ENCODE data around the gene TMEM87B.
A peak's percentile ranks its signal among the peaks of the same experiment; 100 is the strongest.

The TMEM87B gene

DNA sequence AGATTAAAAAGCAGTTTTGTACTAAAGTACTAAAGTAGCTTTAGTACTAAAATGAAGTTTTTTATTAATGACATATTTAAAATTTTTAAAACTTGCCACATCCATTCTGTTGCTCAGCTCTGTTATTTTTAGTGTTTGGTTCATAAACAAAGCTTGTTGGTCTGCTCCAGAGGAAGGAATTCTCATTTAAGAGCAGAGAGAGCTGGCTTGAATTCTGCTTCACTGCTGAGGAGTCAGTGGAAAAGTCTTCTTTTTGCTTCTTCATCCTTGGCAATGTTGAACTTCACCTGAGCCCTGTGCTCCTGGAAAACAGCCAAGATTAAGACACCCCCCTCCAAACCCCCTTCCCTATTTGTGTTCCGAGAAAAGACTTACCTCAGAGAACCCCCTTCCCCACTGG is 40.6 kb downstream of the TMEM87B start:
- no peak overlapping the region for H3K23ac ChIP-seq (ENCODE audit: low read length in 2 of 2)

DNA sequence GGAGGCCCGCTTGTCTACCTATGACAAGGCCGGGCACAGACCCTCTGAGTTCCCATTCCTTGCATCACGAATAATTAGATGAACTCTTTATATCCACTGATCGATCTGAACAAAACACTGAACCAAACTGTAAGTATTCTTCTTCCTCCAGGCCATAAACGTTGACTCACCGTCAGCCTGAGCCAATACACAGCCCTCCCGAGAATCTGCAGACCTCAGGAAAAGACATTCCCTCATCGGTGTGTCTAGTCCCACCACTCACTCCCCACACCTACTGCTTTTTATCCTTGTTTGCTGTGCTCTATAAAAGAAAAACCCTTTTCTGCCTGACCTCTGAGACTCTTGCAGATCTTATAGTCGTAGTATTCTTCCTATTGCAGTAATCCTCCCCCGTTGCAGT is 41.0 kb downstream of the TMEM87B start:
- H3K23ac ChIP-seq (ENCODE audit: low read length in 2 of 2) = no peak overlapping the region
- H3K4me3 ChIP-seq (ENCODE audit: insufficient read depth in 1 of 2, low read depth in 1 of 2, low read length in 2 of 2) = peak overlapping the region in 1 of 2 experiments; percentile 16
- peaks cover 4% of the 10 kb centered on the region for H3K4me1 ChIP-seq (ENCODE audit: control insufficient read depth, insufficient read depth, low read depth, low read length)
- H4K8ac ChIP-seq (ENCODE audit: low read length) = no peak overlapping the region
- H2BK12ac ChIP-seq (ENCODE audit: low read length in 2 of 2) = no peak overlapping the region
- H3K4me2 ChIP-seq (ENCODE audit: low read length, poor library complexity, severe bottlenecking) = no peak overlapping the region
- 64% methylated on average over 8 of the region's 10 CpGs for WGBS
- peaks cover 8 to 65% of the 10 kb centered on the region in 2 experiments for H3K36me3 ChIP-seq (ENCODE audit: control insufficient read depth in 1 of 2, insufficient read depth in 2 of 2, low read depth in 1 of 2, low read length in 2 of 2)
- H2AFZ ChIP-seq (ENCODE audit: low read depth, low read length) = no peak overlapping the region
- H3K4ac ChIP-seq (ENCODE audit: low read depth in 1 of 2, low read length in 2 of 2) = no peak overlapping the region
- H3K27ac ChIP-seq (ENCODE audit: low read length, poor library complexity, severe bottlenecking) = no peak overlapping the region
- H2BK15ac ChIP-seq (ENCODE audit: low read depth, poor library complexity, severe bottlenecking) = no peak overlapping the region
- no peak overlapping the region for H2BK120ac ChIP-seq (ENCODE audit: low read depth, low read length)
- H3K14ac ChIP-seq (ENCODE audit: low read length in 2 of 2) = no peak overlapping the region
- no peak overlapping the region for H3K18ac ChIP-seq (ENCODE audit: low read depth in 1 of 2, low read length in 2 of 2)
- H3K27me3 ChIP-seq (ENCODE audit: control insufficient read depth in 1 of 2, insufficient read depth in 1 of 2, low read length in 2 of 2) = no peaks in the 10 kb centered on the region
- H3K9me3 ChIP-seq (ENCODE audit: control insufficient read depth, low read length) = no peaks in the 10 kb centered on the region
- DNase-seq = peak; percentile 51
- no peak overlapping the region for H2AK5ac ChIP-seq (ENCODE audit: low read length, severe bottlenecking)
- H4K91ac ChIP-seq (ENCODE audit: low read length) = no peak overlapping the region
- H3K79me1 ChIP-seq (replicated peaks; ENCODE audit: low read length, poor library complexity, severe bottlenecking) = peaks cover 7% of the 10 kb centered on the region
- H2BK5ac ChIP-seq (ENCODE audit: low read depth, low read length, poor library complexity, severe bottlenecking) = no peak overlapping the region
- peak overlapping the region; percentile 45 for H3K9ac ChIP-seq (ENCODE audit: low read length)

More for the DNA sequence above, 40.6 kb downstream of the TMEM87B start:
- no peak overlapping the region for H3K27ac ChIP-seq (ENCODE audit: low read length, poor library complexity, severe bottlenecking)
- peaks cover 8 to 64% of the 10 kb centered on the region in 2 experiments for H3K36me3 ChIP-seq (ENCODE audit: control insufficient read depth in 1 of 2, insufficient read depth in 2 of 2, low read depth in 1 of 2, low read length in 2 of 2)
- H3K4me1 ChIP-seq (ENCODE audit: control insufficient read depth, insufficient read depth, low read depth, low read length) = peaks cover 4% of the 10 kb centered on the region
- peaks cover 7% of the 10 kb centered on the region for H3K79me1 ChIP-seq (replicated peaks; ENCODE audit: low read length, poor library complexity, severe bottlenecking)
- H3K9ac ChIP-seq (ENCODE audit: low read length) = peak overlapping the region; percentile 45
- no peaks in the 10 kb centered on the region for H3K9me3 ChIP-seq (ENCODE audit: control insufficient read depth, low read length)
- DNase-seq = peak; percentile 43
- H2BK12ac ChIP-seq (ENCODE audit: low read length in 2 of 2) = no peak overlapping the region
- H4K91ac ChIP-seq (ENCODE audit: low read length) = no peak overlapping the region
- no peak overlapping the region for H2AK5ac ChIP-seq (ENCODE audit: low read length, severe bottlenecking)
- H2BK120ac ChIP-seq (ENCODE audit: low read depth, low read length) = no peak overlapping the region
- H3K4ac ChIP-seq (ENCODE audit: low read depth in 1 of 2, low read length in 2 of 2) = no peak overlapping the region
- H2BK15ac ChIP-seq (ENCODE audit: low read depth, poor library complexity, severe bottlenecking) = no peak overlapping the region
- H4K8ac ChIP-seq (ENCODE audit: low read length) = no peak overlapping the region
- peak overlapping the region in 1 of 2 experiments; percentile 16 for H3K4me3 ChIP-seq (ENCODE audit: insufficient read depth in 1 of 2, low read depth in 1 of 2, low read length in 2 of 2)
- H3K14ac ChIP-seq (ENCODE audit: low read length in 2 of 2) = no peak overlapping the region
- no peak overlapping the region for H2AFZ ChIP-seq (ENCODE audit: low read depth, low read length)
- H2BK5ac ChIP-seq (ENCODE audit: low read depth, low read length, poor library complexity, severe bottlenecking) = no peak overlapping the region
- no peak overlapping the region for H3K4me2 ChIP-seq (ENCODE audit: low read length, poor library complexity, severe bottlenecking)
- H3K27me3 ChIP-seq (ENCODE audit: control insufficient read depth in 1 of 2, insufficient read depth in 1 of 2, low read length in 2 of 2) = no peaks in the 10 kb centered on the region
- whole genome bisulfite sequencing = 97% methylated on average over 1 of the region's 1 CpG
- H3K18ac ChIP-seq (ENCODE audit: low read depth in 1 of 2, low read length in 2 of 2) = no peak overlapping the region

DNA sequence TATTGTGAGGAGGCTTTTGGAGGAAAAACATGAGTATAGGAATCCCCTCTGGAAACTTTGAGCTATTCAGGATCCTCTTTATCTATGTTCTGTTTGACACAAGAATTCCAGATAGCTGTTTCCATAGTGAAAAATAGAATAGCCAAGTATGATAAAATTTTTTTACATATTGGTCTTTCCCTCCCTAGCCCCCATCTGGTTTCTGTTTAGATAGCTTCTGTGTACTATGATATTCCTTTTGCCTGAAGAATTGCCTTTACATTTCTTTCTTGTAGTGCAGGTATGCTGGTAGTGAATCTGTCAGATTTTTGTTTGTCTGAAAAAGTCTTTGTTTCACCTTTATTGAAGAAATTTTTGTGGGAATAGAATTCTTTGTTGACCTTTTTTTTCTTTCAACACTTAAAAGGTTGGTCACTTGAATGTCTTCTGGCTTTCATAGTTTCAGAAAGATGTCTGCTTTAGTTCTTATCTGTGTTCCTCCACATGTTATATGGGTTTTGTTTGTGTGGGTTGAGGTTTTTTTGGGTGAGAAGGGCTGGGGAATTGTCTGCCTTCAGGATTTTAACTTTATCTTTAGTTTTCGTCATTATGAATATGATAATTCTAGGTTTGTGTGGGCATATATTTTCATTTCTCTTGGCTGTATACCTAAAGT is 53.2 kb downstream of the TMEM87B start:
- no peak overlapping the region for H2BK5ac ChIP-seq (ENCODE audit: low read depth, low read length, poor library complexity, severe bottlenecking)
- H4K91ac ChIP-seq (ENCODE audit: low read length) = no peak overlapping the region
- H3K14ac ChIP-seq (ENCODE audit: low read length in 2 of 2) = no peak overlapping the region
- H3K4ac ChIP-seq (ENCODE audit: low read depth in 1 of 2, low read length in 2 of 2) = no peak overlapping the region
- no peak overlapping the region for H2BK12ac ChIP-seq (ENCODE audit: low read length in 2 of 2)
- H2AK5ac ChIP-seq (ENCODE audit: low read length, severe bottlenecking) = no peak overlapping the region
- peaks cover 26% of the 10 kb centered on the region for H3K9me3 ChIP-seq (ENCODE audit: control insufficient read depth, low read length)
- H3K23ac ChIP-seq (ENCODE audit: low read length in 2 of 2) = no peak overlapping the region
- no peak overlapping the region for H4K8ac ChIP-seq (ENCODE audit: low read length)
- H2AFZ ChIP-seq (ENCODE audit: low read depth, low read length) = no peak overlapping the region
- no peak overlapping the region for H3K27ac ChIP-seq (ENCODE audit: low read length, poor library complexity, severe bottlenecking)
- no peak overlapping the region for H2BK15ac ChIP-seq (ENCODE audit: low read depth, poor library complexity, severe bottlenecking)
- DNase-seq = no peak
- H3K9ac ChIP-seq (ENCODE audit: low read length) = no peak overlapping the region
- no peaks in the 10 kb centered on the region for H3K4me1 ChIP-seq (ENCODE audit: control insufficient read depth, insufficient read depth, low read depth, low read length)
- peaks cover 13 to 97% of the 10 kb centered on the region in 2 experiments for H3K36me3 ChIP-seq (ENCODE audit: control insufficient read depth in 1 of 2, insufficient read depth in 2 of 2, low read depth in 1 of 2, low read length in 2 of 2)
- H3K4me2 ChIP-seq (ENCODE audit: low read length, poor library complexity, severe bottlenecking) = no peak overlapping the region
- H3K79me1 ChIP-seq (replicated peaks; ENCODE audit: low read length, poor library complexity, severe bottlenecking) = peaks cover 6% of the 10 kb centered on the region
- H3K18ac ChIP-seq (ENCODE audit: low read depth in 1 of 2, low read length in 2 of 2) = no peak overlapping the region
- 100% methylated on average over 1 of the region's 1 CpG for WGBS
- H2BK120ac ChIP-seq (ENCODE audit: low read depth, low read length) = no peak overlapping the region
- H3K4me3 ChIP-seq (ENCODE audit: insufficient read depth in 1 of 2, low read depth in 1 of 2, low read length in 2 of 2) = no peak overlapping the region
- H3K27me3 ChIP-seq (ENCODE audit: control insufficient read depth in 1 of 2, insufficient read depth in 1 of 2, low read length in 2 of 2) = no peaks in the 10 kb centered on the region

- Histone ChIP-seq H3K4ac (ENCODE audit: low read depth in 1 of 2, low read length in 2 of 2) (no peak overlapping the region), H3K36me3 (ENCODE audit: control insufficient read depth in 1 of 2, insufficient read depth in 2 of 2, low read depth in 1 of 2, low read length in 2 of 2) (peaks cover 13 to 89% of the 10 kb centered on the region in 2 experiments)
These were observed 54.2 kb downstream of the TMEM87B start for GRCh38 chr2:112109278-112109677.

More at GRCh38 chr2:112109278-112109677, 54.2 kb downstream of the TMEM87B start:
- Histone ChIP-seq H3K27ac (ENCODE audit: low read length, poor library complexity, severe bottlenecking) (no peak overlapping the region), H3K9ac (ENCODE audit: low read length) (no peak overlapping the region), H3K4me1 (ENCODE audit: control insufficient read depth, insufficient read depth, low read depth, low read length) (no peaks in the 10 kb centered on the region), H3K9me3 (ENCODE audit: control insufficient read depth, low read length) (peaks cover 26% of the 10 kb centered on the region), H3K14ac (ENCODE audit: low read length in 2 of 2) (no peak overlapping the region), H2BK12ac (ENCODE audit: low read length in 2 of 2) (no peak overlapping the region), H2AFZ (ENCODE audit: low read depth, low read length) (no peak overlapping the region), H3K18ac (ENCODE audit: low read depth in 1 of 2, low read length in 2 of 2) (no peak overlapping the region), H2BK120ac (ENCODE audit: low read depth, low read length) (no peak overlapping the region), H3K27me3 (ENCODE audit: control insufficient read depth in 1 of 2, insufficient read depth in 1 of 2, low read length in 2 of 2) (no peaks in the 10 kb centered on the region), H3K79me1 (replicated peaks; ENCODE audit: low read length, poor library complexity, severe bottlenecking) (peaks cover 6% of the 10 kb centered on the region), H2BK5ac (ENCODE audit: low read depth, low read length, poor library complexity, severe bottlenecking) (no peak overlapping the region), H3K4me3 (ENCODE audit: insufficient read depth in 1 of 2, low read depth in 1 of 2, low read length in 2 of 2) (no peak overlapping the region), H3K23ac (ENCODE audit: low read length in 2 of 2) (no peak overlapping the region), H4K91ac (ENCODE audit: low read length) (no peak overlapping the region), H2AK5ac (ENCODE audit: low read length, severe bottlenecking) (no peak overlapping the region), H3K4me2 (ENCODE audit: low read length, poor library complexity, severe bottlenecking) (no peak overlapping the region), H4K8ac (ENCODE audit: low read length) (no peak overlapping the region), H2BK15ac (ENCODE audit: low read depth, poor library complexity, severe bottlenecking) (no peak overlapping the region)
- no peak for DNase-seq
